H9 (cell line): Measurements from ENCODE around the gene KRT222. TPM values are rescaled to one million over a fixed set of nuclear protein-coding genes. Genes with fewer than 3 reads are reported as not detected.

Experiments used
- DNase-seq: peaks from one replicate; pipeline ENCODE4 v3.0.0-alpha.2; 2017
- H2AFZ ChIP-seq: one replicate; pipeline ENCODE4 v1.6.1; 2013; ENCODE audit warnings: mild to moderate bottlenecking, low read length, control low read depth, moderate library complexity
- H2AK5ac ChIP-seq: 2 replicates; pipeline ENCODE4 v1.6.1; 2013; ENCODE audit warnings: low read length, control low read depth, mixed read lengths; ENCODE audit not compliant: insufficient read length
- H2BK120ac ChIP-seq: one replicate; pipeline ENCODE4 v1.6.1; 2013; ENCODE audit warnings: low read depth, mild to moderate bottlenecking, low read length, control low read depth, inconsistent platforms; ENCODE audit not compliant: poor library complexity, severe bottlenecking
- H2BK12ac ChIP-seq: 2 replicates; pipeline ENCODE4 v1.6.1; 2013; ENCODE audit warnings: low read length, control low read depth, mixed read lengths, low read depth; ENCODE audit not compliant: insufficient read length
- H2BK15ac ChIP-seq: 2 replicates; pipeline ENCODE4 v1.6.1; 2013; ENCODE audit warnings: low read depth, low read length, control low read depth
- H2BK20ac ChIP-seq: one replicate; pipeline ENCODE4 v1.6.1; 2013; ENCODE audit warnings: low read depth, mild to moderate bottlenecking, low read length, control low read depth, inconsistent platforms; ENCODE audit not compliant: poor library complexity, severe bottlenecking
- H2BK5ac ChIP-seq: 2 replicates; pipeline ENCODE4 v1.6.1; 2013; ENCODE audit warnings: low read length, control low read depth, mixed read lengths; ENCODE audit not compliant: insufficient read length
- H3K14ac ChIP-seq: 2 replicates; pipeline ENCODE4 v1.6.1; 2013; ENCODE audit warnings: low read length, control low read depth; ENCODE audit not compliant: insufficient read depth
- H3K18ac ChIP-seq: 2 replicates; pipeline ENCODE4 v1.6.1; 2013; ENCODE audit warnings: low read depth, mild to moderate bottlenecking, mixed read lengths, low read length, control low read depth; ENCODE audit not compliant: insufficient read length
- H3K23ac ChIP-seq: 2 replicates; pipeline ENCODE4 v1.6.1; 2013; ENCODE audit warnings: low read length, control low read depth, mixed read lengths, low read depth; ENCODE audit not compliant: insufficient read length
- H3K23me2 ChIP-seq: 2 replicates; pipeline ENCODE4 v1.6.1; 2013; ENCODE audit warnings: low read depth, mild to moderate bottlenecking, mixed read lengths, low read length, control low read depth; ENCODE audit not compliant: insufficient read length, poor library complexity, severe bottlenecking
- H3K27ac ChIP-seq: 2 replicates; pipeline ENCODE4 v1.5.1; 2013; ENCODE audit warnings: low read length, control low read depth, mixed read lengths, low read depth; ENCODE audit not compliant: insufficient read length
- H3K27me3 ChIP-seq: 2 replicates; pipeline ENCODE4 v1.6.1; 2013; ENCODE audit warnings: low read length, control low read depth, inconsistent platforms; ENCODE audit not compliant: insufficient read depth
- H3K4ac ChIP-seq: 2 replicates; pipeline ENCODE4 v1.6.1; 2013; ENCODE audit warnings: low read depth, mild to moderate bottlenecking, control low read depth, inconsistent platforms, low read length, moderate library complexity
- H3K4me1 ChIP-seq: 2 replicates; pipeline ENCODE4 v1.6.1; 2013; ENCODE audit warnings: low read length, control low read depth, inconsistent platforms; ENCODE audit not compliant: insufficient read depth
- H3K4me2 ChIP-seq: 2 replicates; pipeline ENCODE4 v1.6.1; 2013; ENCODE audit warnings: low read length, control low read depth, mixed read lengths; ENCODE audit not compliant: insufficient read length, insufficient read depth
- H3K56ac ChIP-seq: 2 replicates; pipeline ENCODE4 v1.6.1; 2013; ENCODE audit warnings: low read depth, mild to moderate bottlenecking, mixed read lengths, low read length, control low read depth; ENCODE audit not compliant: insufficient read length
- H3K79me1 ChIP-seq: 2 replicates; pipeline ENCODE4 v1.6.1; 2013; ENCODE audit warnings: low read depth, mild to moderate bottlenecking, moderate library complexity, low read length, control low read depth, inconsistent platforms; ENCODE audit not compliant: insufficient read depth, poor library complexity, severe bottlenecking
- H3K79me2 ChIP-seq: 2 replicates; pipeline ENCODE4 v1.6.1; 2013; ENCODE audit warnings: low read length, control low read depth, inconsistent platforms; ENCODE audit not compliant: insufficient read depth
- H3K9ac ChIP-seq: 2 replicates; pipeline ENCODE4 v1.6.1; 2013; ENCODE audit warnings: low read length, control low read depth, mixed read lengths; ENCODE audit not compliant: insufficient read length; ENCODE audit errors: extremely low read depth
- H3K9me3 ChIP-seq: one replicate; pipeline ENCODE4 v1.6.1; 2013; ENCODE audit warnings: low read depth, low read length, inconsistent platforms; ENCODE audit not compliant: control insufficient read depth
- H3T11ph ChIP-seq: one replicate; pipeline ENCODE4 v1.6.1; 2013; ENCODE audit warnings: mild to moderate bottlenecking, low read length, control low read depth, inconsistent platforms
- H4K20me1 ChIP-seq: one replicate; pipeline ENCODE4 v1.6.1; 2013; ENCODE audit not compliant: control insufficient read depth, insufficient read length, insufficient read depth
- H4K5ac ChIP-seq: 2 replicates; pipeline ENCODE4 v1.6.1; 2013; ENCODE audit warnings: low read depth, mild to moderate bottlenecking, mixed read lengths, low read length, control low read depth; ENCODE audit not compliant: insufficient read length
- H4K8ac ChIP-seq: replicated peaks from 2 replicates; pipeline ENCODE4 v1.6.1; 2013; ENCODE audit warnings: low read length, control low read depth, mixed read lengths, low read depth; ENCODE audit not compliant: insufficient read length
- H4K91ac ChIP-seq: 2 replicates; pipeline ENCODE4 v1.6.1; 2013; ENCODE audit warnings: low read depth, mild to moderate bottlenecking, moderate library complexity, mixed read lengths, low read length, control low read depth; ENCODE audit not compliant: insufficient read length
- H3K27ac Mint-ChIP-seq, 3 experiments: 2 replicates in 2 of 3; 3 replicates in 1 of 3; pipeline ENCODE4 v1.8.0; 2020 to 2021; ENCODE audit warnings: mixed read lengths in 3 of 3, mild to moderate bottlenecking in 1 of 3, moderate library complexity in 1 of 3
- H3K27me3 Mint-ChIP-seq: 2 replicates; pipeline ENCODE4 v1.8.0; 2021; ENCODE audit warnings: low read depth, mild to moderate bottlenecking, moderate library complexity, mixed read lengths
- H3K36me3 Mint-ChIP-seq, 3 experiments: 2 replicates in 2 of 3; 3 replicates in 1 of 3; pipeline ENCODE4 v1.8.0; 2020 to 2021; ENCODE audit warnings: low read depth in 3 of 3, mixed read lengths in 3 of 3; ENCODE audit not compliant: insufficient read depth in 1 of 3
- H3K4me1 Mint-ChIP-seq, 2 experiments: 2 replicates each; pipeline ENCODE4 v1.8.0; 2020; ENCODE audit warnings: mixed read lengths in 2 of 2
- H3K4me3 Mint-ChIP-seq, 2 experiments: 2 replicates in 1 of 2; 3 replicates in 1 of 2; pipeline ENCODE4 v1.8.0; 2020 to 2021; ENCODE audit warnings: mild to moderate bottlenecking in 2 of 2, mixed read lengths in 2 of 2, moderate library complexity in 1 of 2
- H3K9me3 Mint-ChIP-seq, 2 experiments: 2 replicates in 1 of 2; 3 replicates in 1 of 2; pipeline ENCODE4 v1.8.0; 2020; ENCODE audit warnings: mild to moderate bottlenecking in 2 of 2, mixed read lengths in 2 of 2, moderate library complexity in 1 of 2
- CTCF ChIP-seq: fragments of 200-600 bp; sonication (generic); conservative IDR thresholded peaks from 3 replicates; pipeline ENCODE4 v1.8.0; 2021; ENCODE audit warnings: antibody characterized with exemption, mild to moderate bottlenecking
- WGBS: extraction: QIAGEN DNeasy Blood & Tissue Kit; methylation state at CpG from one replicate; pipeline ENCODE4 v1.1.7; 2013; ENCODE audit warnings: missing lambda C conversion rate, low lambda C conversion rate, mixed read lengths; ENCODE audit not compliant: insufficient read length; ENCODE audit errors: extremely low coverage; 5-methylcytosine and 5-hydroxymethylcytosine counted together
- total RNA-seq: library from RNA; stranded (reverse); gene quantifications from 2 replicates; pipeline ENCODE4 v1.2.1, GENCODE V29; 2021

Gene KRT222
- total RNA-seq, 1 experiment from 2014 or later, result 0.13 TPM

DNA sequence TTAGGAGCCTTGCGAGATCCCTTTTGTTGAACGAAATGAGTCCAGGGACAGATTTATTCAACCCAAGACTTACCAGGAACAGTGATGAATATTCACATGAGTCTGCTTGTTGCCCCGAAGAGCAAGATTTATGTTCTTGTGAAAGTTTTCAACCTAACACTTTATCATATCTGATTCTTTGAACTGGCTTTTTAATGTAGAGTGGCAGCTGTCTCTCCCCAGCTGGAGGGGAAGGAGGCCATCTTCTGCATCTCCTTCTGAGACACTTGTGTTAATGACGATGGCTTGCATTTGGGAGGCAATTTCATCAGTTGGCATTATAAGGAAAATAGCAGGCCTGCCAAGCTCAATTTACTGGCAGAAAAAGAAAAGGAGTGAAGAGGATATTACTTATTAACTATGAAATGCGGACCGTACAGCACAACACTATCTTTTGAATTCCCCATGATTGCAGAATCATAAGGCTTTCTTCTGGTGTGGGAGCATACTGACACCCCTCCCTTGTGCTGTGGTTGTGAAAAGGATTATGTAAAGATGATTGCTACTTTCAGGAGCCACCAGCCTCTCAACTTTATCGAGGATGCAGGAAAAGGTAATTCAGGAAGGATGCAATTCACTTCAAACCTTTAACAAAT is 53.0 kb downstream of the KRT222 start:
- H4K91ac ChIP-seq, result no peak overlapping the region
- no peak for TF ChIP-seq CTCF
- H3K4me2 ChIP-seq, result no peak overlapping the region
- no peak overlapping the region for H2BK15ac ChIP-seq
- peaks cover 19% of the 10 kb centered on the region for H3K27me3 Mint-ChIP-seq
- H3K27me3 ChIP-seq, result no peaks in the 10 kb centered on the region
- no peak overlapping the region for H3K27ac ChIP-seq
- H2AK5ac ChIP-seq, result no peak overlapping the region
- H3K79me2 ChIP-seq, result no peaks in the 10 kb centered on the region
- no peak overlapping the region for H2BK20ac ChIP-seq
- H3K79me1 ChIP-seq, result no peaks in the 10 kb centered on the region
- H4K20me1 ChIP-seq, result no peaks in the 10 kb centered on the region
- no peak overlapping the region for H3K56ac ChIP-seq
- no CpG with 5 or more reads among the region's 7 CpGs for WGBS
- no peak overlapping the region for H2BK120ac ChIP-seq
- no peak overlapping the region for H3K4ac ChIP-seq
- peaks cover 5% of the 10 kb centered on the region; the same call in 1 of the 2 replicates for H3K4me1 ChIP-seq
- H4K8ac ChIP-seq, result no peak overlapping the region
- no peak overlapping the region for H3K9ac ChIP-seq
- H2BK12ac ChIP-seq, result no peak overlapping the region
- H3K4me1 Mint-ChIP-seq, result peaks cover 19 to 26% of the 10 kb centered on the region in 2 experiments
- no peaks in the 10 kb centered on the region for H3K9me3 Mint-ChIP-seq
- H3K23me2 ChIP-seq, result no peaks in the 10 kb centered on the region
- no peaks in the 10 kb centered on the region for H3K9me3 ChIP-seq
- H2AFZ ChIP-seq, result no peak overlapping the region
- H3K27ac Mint-ChIP-seq, result no peak overlapping the region
- H3K14ac ChIP-seq, result no peak overlapping the region
- H3K4me3 Mint-ChIP-seq, result no peak overlapping the region
- no peak overlapping the region for H3K23ac ChIP-seq
- H4K5ac ChIP-seq, result no peak overlapping the region
- no peak overlapping the region for H2BK5ac ChIP-seq
- no peak overlapping the region for H3T11ph ChIP-seq
- H3K36me3 Mint-ChIP-seq, result no peaks in the 10 kb centered on the region; a peak in 1 of 7 replicates
- no peak overlapping the region for H3K18ac ChIP-seq
- DNase-seq, result no peak
